Measurements from ENCODE around the gene ERLEC1. TPM values are rescaled to one million over a fixed set of nuclear protein-coding genes. Genes with fewer than 3 reads are reported as not detected.
"Not testable (repeated sequence)": the region's sequence is repeated elsewhere in the genome, so short reads cannot be mapped to it uniquely, and the experiment has no call there.

The ERLEC1 gene
- total and polyA plus RNA-seq, 8 donors, result 53.0 to 71.4 (median 57.6) TPM

DNA sequence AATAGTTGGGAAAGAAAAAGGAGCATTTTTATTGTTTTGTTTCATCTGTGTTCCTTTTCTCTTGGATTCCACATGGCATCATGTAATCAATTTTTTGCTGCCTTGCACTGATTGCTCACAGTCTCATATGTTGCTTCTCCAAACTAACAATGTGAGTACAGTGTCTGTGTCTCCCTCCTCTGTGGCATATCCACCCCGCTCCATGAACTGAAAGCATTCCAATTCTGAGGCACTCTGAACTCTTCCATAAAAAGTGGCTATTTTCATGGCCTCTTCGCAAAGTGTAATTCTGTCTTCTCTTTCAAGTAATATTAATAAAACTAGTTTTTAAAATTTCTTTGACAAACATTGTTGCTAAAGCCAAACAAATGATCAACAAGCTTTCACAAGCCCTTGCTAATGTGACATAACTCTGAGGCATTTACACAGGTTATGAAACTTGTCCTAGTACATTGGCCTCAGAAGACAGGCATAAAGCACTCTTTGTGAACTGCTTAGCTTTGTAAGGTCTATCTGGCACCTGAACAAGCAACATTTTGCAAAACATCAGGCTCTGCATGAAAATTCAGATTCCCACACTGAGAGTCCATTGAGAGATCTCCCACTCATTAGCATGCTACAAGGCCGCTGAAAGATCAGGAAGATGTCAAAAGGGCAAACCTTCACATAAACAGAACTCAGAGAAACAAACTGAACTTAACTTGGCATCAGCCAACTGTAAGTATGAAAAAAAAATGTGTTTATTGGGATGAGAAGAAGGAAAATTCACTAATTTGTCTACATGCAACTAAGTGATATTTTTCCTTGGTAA is 39.9 kb downstream of the ERLEC1 start:
- H3K4me3 ChIP-seq, result no peak overlapping the region
- DNase-seq (no peak), ATAC-seq (no peak)
- peaks cover 0 to 7% of the 10 kb centered on the region in 2 donors for H3K36me3 ChIP-seq
- intact Hi-C loops (cut with DNase I), result no loop called here
- TF ChIP-seq, protein P1, sequence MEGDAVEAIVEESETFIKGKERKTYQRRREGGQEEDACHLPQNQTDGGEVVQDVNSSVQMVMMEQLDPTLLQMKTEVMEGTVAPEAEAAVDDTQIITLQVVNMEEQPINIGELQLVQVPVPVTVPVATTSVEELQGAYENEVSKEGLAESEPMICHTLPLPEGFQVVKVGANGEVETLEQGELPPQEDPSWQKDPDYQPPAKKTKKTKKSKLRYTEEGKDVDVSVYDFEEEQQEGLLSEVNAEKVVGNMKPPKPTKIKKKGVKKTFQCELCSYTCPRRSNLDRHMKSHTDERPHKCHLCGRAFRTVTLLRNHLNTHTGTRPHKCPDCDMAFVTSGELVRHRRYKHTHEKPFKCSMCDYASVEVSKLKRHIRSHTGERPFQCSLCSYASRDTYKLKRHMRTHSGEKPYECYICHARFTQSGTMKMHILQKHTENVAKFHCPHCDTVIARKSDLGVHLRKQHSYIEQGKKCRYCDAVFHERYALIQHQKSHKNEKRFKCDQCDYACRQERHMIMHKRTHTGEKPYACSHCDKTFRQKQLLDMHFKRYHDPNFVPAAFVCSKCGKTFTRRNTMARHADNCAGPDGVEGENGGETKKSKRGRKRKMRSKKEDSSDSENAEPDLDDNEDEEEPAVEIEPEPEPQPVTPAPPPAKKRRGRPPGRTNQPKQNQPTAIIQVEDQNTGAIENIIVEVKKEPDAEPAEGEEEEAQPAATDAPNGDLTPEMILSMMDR (IDR thresholded peaks at IDR 0.05), result no peak
- no peaks in the 10 kb centered on the region for H3K27me3 ChIP-seq
- no peaks in the 10 kb centered on the region for H3K4me1 ChIP-seq
- H3K27ac ChIP-seq, result no peak overlapping the region
- no peaks in the 10 kb centered on the region for H3K9me3 ChIP-seq

DNA sequence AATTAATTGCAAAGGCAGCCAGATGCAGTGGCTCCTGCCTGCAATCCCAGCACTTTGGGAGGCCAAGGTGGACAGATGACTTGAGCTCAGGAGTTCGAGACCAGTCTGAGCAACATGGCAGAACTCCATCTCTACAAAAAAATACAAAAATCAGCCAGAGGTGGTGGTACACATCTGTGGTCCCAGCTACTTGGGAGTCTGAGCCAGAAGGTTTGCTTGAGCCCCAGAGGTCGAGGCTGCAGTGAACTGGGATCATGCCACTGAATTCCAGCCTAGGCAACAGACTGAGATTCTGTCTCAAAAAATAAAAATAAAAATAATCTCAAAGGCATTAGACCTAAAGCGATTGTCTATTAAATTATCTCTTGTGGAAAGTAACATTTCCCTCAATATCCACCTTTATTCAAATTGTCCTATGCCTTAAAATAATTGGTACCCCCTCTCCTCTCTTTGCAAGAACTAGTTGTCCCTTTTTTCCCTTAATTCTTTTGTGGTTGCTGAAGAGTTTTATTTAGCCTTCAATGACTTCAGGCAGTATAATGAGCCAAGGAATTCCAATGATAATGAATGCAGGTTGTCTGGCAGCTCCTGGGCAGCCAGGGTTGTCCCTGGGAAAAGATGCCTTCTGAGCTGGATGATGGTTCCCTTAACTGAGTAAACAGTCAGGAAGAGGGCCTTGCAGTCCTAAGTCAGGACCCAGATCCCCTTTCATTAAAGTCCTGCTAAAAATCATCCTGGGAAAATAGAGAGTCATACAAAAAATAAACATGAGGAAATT is 40.7 kb downstream of the ERLEC1 start:
- ATAC-seq, result no peak
- TF ChIP-seq, protein P1 (IDR thresholded peaks at IDR 0.05), result no peak
- Histone ChIP-seq H3K27me3 (no peaks in the 10 kb centered on the region), H3K36me3 (peaks cover 0 to 14% of the 10 kb centered on the region in 2 donors), H3K4me3 (no peak overlapping the region), H3K4me1 (no peaks in the 10 kb centered on the region), H3K9me3 (no peaks in the 10 kb centered on the region), H3K27ac (no peak overlapping the region)
- no peak for DNase-seq
- intact Hi-C loops (cut with DNase I), result no loop called here

DNA sequence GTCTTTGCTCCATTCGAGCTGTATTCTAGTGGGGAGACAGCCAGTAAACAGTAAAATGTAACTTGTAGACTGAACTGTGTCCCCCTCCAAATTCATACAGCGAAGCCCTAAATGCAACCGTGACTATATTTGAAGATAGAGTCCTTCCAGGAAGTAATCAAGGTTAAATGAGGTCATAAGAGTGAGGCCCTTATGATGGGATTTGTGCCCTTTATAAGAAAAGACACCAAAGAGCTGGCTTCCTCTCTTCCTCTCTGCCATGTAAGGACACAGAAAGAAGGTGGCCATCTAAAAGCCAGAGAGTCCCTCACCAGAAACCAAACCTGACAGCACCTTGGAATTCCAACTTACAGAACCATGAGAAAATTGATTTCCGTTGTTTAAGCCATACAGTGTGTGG is 41.5 kb downstream of the ERLEC1 start:
- no peak overlapping the region for H3K27ac ChIP-seq
- no peaks in the 10 kb centered on the region for H3K27me3 ChIP-seq
- TF ChIP-seq, protein P1 (IDR thresholded peaks at IDR 0.05), result no peak
- intact Hi-C loops (cut with DNase I), result no loop called here
- H3K36me3 ChIP-seq, result peaks cover 0 to 14% of the 10 kb centered on the region in 2 donors
- no peak overlapping the region for H3K4me3 ChIP-seq
- H3K4me1 ChIP-seq, result no peaks in the 10 kb centered on the region
- ATAC-seq (no peak), DNase-seq (no peak)
- no peaks in the 10 kb centered on the region for H3K9me3 ChIP-seq

GRCh38 chr2:53829273-53829979 is 42.6 kb downstream of the ERLEC1 start:
- Histone ChIP-seq H3K9me3 (no peaks in the 10 kb centered on the region), H3K4me3 (no peak overlapping the region), H3K27ac (no peak overlapping the region), H3K36me3 (peaks cover 0 to 14% of the 10 kb centered on the region in 2 donors), H3K27me3 (no peaks in the 10 kb centered on the region), H3K4me1 (no peaks in the 10 kb centered on the region)
- ATAC-seq (no peak), DNase-seq (no peak)
- intact Hi-C loops (cut with DNase I), result no loop called here
- TF ChIP-seq, protein P1 (IDR thresholded peaks at IDR 0.05), result no peak

DNA sequence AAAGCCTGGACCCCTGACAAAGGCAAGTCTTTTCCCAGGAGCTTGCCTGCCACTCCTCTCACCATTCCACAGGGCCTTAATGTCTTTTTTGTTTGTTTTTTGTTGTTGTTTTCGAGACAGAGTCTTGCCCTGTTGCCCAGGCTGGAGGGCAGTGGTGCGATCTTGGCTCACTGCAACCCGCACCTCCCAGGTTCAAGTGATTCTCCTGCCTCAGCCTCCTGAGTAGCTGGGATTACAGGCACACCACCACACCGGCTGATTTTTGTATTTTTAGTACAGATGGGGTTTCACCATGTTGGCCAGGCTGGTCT is 43.1 kb downstream of the ERLEC1 start:
- H3K4me1 ChIP-seq; intact Hi-C loops (cut with DNase I); H3K27ac ChIP-seq; H3K9me3 ChIP-seq; H3K4me3 ChIP-seq; H3K27me3 ChIP-seq; ATAC-seq; DNase-seq: not testable (repeated sequence)
- H3K36me3 ChIP-seq, result peaks cover 0 to 14% of the 10 kb centered on the region in 2 donors

All from left lung (tissue), 10 donors.